GM12874 (cell line): ENCODE data around the gene LUZP2.

Experiments
- TF ChIP-seq, protein P1 (sequence below): IDR thresholded peaks from 2 replicates; pipeline ENCODE4 v1.5.1; 2011; ENCODE audit warnings: low read depth, mild to moderate bottlenecking, control low read depth, low read length, moderate library complexity; ENCODE audit not compliant: insufficient read depth

The LUZP2 gene

DNA sequence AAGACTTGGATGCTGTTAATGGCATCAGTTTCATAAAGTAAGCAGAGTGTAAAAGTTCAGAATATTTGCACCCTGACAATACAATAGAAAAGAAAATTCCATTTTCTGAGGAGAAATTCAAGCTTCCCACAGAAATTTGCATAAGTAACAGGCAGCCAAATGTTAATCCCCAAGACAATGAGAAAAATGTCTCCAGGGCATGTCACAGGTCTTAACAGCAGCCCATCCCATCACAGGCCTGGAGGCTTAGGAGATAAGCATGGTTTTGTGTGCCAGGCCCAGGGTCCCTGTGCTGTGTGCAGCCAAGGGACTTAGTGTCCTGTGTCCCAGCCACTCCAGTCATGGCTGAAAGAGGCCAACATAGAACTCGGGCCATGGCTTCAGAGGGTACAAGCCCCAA, 347.6 kb downstream of the LUZP2 start:
- TF ChIP-seq, protein P1, sequence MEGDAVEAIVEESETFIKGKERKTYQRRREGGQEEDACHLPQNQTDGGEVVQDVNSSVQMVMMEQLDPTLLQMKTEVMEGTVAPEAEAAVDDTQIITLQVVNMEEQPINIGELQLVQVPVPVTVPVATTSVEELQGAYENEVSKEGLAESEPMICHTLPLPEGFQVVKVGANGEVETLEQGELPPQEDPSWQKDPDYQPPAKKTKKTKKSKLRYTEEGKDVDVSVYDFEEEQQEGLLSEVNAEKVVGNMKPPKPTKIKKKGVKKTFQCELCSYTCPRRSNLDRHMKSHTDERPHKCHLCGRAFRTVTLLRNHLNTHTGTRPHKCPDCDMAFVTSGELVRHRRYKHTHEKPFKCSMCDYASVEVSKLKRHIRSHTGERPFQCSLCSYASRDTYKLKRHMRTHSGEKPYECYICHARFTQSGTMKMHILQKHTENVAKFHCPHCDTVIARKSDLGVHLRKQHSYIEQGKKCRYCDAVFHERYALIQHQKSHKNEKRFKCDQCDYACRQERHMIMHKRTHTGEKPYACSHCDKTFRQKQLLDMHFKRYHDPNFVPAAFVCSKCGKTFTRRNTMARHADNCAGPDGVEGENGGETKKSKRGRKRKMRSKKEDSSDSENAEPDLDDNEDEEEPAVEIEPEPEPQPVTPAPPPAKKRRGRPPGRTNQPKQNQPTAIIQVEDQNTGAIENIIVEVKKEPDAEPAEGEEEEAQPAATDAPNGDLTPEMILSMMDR, result no peak

DNA sequence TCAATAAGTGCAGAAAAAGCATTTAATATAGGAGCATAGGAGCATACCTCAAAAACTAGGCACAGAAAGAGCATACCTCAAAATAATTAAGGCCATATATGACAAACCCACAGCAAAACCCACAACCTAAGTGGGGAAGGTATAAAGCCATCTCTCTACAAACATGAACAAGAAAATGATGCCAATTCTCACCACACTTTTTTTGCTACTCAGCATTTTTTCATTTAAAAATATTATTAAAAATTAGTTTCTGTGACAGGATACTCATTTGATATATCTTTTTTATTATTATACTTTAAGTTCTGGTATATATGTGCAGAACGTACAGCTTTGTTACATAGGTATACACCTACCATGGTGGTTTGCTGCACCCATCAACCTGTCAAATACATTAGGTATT, 352.0 kb downstream of the LUZP2 start:
- TF ChIP-seq, protein P1, result no peak

DNA sequence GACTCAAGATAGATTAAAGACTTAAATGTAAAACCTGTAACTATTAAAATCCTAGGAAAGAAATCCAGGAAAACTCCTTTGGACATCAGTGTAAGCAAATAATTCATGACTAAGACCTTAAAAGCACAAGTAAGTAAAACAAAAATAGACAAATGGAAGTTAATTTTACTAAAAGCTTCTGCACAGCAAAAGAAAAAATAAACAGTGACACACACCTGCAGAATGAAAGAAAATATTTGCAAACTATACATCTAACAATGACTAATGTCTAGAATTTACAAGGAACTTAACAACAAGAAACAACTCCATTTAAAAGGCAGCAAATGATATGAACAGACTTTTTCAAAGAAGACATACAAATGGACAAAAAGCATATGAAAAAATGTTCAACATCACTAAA, 359.1 kb downstream of the LUZP2 start:
- TF ChIP-seq, protein P1, result no peak

DNA sequence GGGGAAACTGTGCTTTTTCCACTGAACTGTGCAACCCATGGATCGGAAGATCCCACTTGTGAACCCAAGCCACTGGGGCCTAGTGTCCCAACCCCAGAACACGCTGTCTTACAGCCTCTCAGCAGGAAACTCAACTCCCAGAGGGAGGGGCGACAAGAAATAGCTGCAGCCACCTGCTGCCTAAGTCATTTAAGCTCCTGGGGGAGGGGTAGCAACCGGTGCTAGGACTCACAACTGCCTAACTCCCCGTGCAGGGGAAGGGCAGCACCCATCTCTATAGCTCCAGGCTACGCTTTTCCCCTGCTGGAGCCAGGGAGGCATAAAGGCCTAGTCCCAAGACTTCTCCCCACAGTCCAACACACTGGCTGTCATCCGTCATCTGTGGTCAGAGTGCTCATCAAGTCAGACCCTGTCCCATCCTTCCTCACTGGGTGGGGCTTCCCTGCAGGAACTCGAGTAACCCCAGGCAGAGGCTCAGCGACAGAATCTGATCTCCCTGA, 363.0 kb downstream of the LUZP2 start:
- TF ChIP-seq, protein P1, result no peak

DNA sequence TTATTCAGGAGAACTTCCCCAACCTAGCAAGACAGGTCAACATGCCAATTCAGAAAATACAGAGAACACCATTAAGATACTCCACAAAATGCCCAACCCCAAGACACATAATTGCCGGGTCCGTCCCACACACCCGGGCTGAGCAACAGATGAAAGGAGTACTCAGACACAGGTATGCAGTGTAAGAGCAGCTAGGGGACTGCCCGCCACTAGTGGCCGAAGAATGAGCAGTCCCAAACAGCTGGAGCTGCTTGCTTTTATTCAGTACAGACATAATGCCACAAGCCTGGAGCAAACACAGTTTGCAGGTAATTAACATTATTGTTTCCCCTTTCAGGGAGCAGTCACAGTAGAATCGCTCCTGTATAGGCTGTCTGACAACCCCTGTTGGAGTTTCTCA, 364.6 kb downstream of the LUZP2 start:
- TF ChIP-seq, protein P1, result no peak

DNA sequence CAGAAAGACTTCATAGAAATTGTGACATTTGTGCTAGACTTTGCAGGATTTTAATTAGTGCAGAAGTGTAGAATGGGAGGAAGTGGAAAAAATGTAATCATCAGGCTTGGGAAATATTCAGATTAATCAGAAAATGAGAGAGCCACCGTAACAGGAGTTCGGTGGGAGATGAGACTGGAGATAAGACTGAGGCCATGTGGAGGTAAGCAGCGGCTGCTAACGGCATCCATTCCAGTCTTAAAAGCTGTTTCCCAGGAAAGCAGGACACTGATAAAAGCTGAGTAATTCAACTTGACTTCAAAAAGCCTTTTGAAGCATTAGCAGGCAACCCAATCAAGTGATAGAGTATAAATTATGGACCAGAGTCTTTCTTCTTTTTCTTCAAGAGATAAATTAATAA, 369.9 kb downstream of the LUZP2 start:
- TF ChIP-seq, protein P1, result no peak

DNA sequence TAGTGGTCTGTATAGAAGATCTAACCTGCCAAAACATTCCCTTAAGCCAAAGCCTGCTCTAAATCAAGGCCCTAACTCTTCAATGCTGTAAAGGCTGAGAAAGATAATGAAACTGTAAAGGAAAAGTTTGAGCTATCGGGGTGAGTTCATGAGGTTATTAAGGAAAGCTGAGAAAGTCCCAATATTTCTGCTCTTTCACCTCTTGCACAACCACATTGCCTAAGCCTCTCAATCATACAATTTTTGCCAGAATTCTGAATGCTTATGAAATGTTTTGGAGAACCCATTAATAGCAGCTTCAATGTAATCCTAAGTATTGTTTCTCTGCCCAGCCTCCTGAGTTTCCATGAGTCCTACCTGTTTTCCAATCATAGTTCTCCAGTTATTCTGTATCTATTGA, 373.2 kb downstream of the LUZP2 start:
- TF ChIP-seq, protein P1, result no peak
